Fibroblast of lung (primary cell): Measurements from ENCODE around the gene ZNF622. TPM values are rescaled to one million over a fixed set of nuclear protein-coding genes. Genes with fewer than 3 reads are reported as not detected.

Experiments used
- DNase-seq, 2 donors: peaks; one replicate each; pipeline versions ENCODE4 v3.0.0 to v3.0.0-alpha.2; 2010; ENCODE audit warnings: low read depth in 2 of 2
- H2AFZ ChIP-seq: 2 replicates; pipeline ENCODE4 v1.5.1; 2012; ENCODE audit warnings: low read length, control low read depth, inconsistent platforms
- H3K27ac ChIP-seq: 2 replicates; pipeline ENCODE4 v1.5.1; 2011; ENCODE audit warnings: low read length, control low read depth; ENCODE audit not compliant: insufficient read depth
- H3K27me3 ChIP-seq: 2 replicates; pipeline ENCODE4 v1.5.1; 2011; ENCODE audit warnings: mild to moderate bottlenecking, low read length; ENCODE audit not compliant: control insufficient read depth, insufficient read depth
- H3K36me3 ChIP-seq: 2 replicates; pipeline ENCODE4 v1.5.1; 2011; ENCODE audit warnings: low read length; ENCODE audit not compliant: control insufficient read depth, insufficient read depth
- H3K4me1 ChIP-seq: 2 replicates; pipeline ENCODE4 v1.5.1; 2011; ENCODE audit warnings: low read length; ENCODE audit not compliant: control insufficient read depth, insufficient read depth; ENCODE audit errors: extremely low read depth
- H3K4me2 ChIP-seq: 2 replicates; pipeline ENCODE4 v1.5.1; 2011; ENCODE audit warnings: low read length, control low read depth; ENCODE audit not compliant: insufficient read depth; ENCODE audit errors: extremely low read depth
- H3K4me3 ChIP-seq, 4 experiments: fragments of 200-600 bp in 1 of 4; sonication (generic) in 1 of 4; replicated peaks in 1 of 4; 2 replicates each; pipeline ENCODE4 v1.5.1; 2011 to 2016; ENCODE audit warnings: low read length in 4 of 4, low read depth in 3 of 4, mild to moderate bottlenecking in 3 of 4, control low read depth in 2 of 4, inconsistent platforms in 1 of 4, mixed read lengths in 1 of 4; ENCODE audit not compliant: insufficient read depth in 1 of 4; ENCODE audit errors: control extremely low read depth in 1 of 4
- H3K79me2 ChIP-seq: 2 replicates; pipeline ENCODE4 v1.5.1; 2012; ENCODE audit warnings: mild to moderate bottlenecking, low read length, inconsistent platforms; ENCODE audit not compliant: control insufficient read depth, insufficient read depth
- H3K9ac ChIP-seq: 2 replicates; pipeline ENCODE4 v1.5.1; 2011; ENCODE audit warnings: mild to moderate bottlenecking, low read length, control low read depth; ENCODE audit not compliant: insufficient read depth
- H3K9me3 ChIP-seq: 2 replicates; pipeline ENCODE4 v1.5.1; 2012; ENCODE audit warnings: low read depth, low read length; ENCODE audit not compliant: control insufficient read depth, insufficient read depth
- H4K20me1 ChIP-seq: 2 replicates; pipeline ENCODE4 v1.5.1; 2011; ENCODE audit warnings: low read length; ENCODE audit not compliant: control insufficient read depth, insufficient read depth; ENCODE audit errors: extremely low read depth
- EZH2 ChIP-seq: IDR thresholded peaks from 2 replicates; pipeline ENCODE4 v1.5.1; 2012; ENCODE audit warnings: low read length, control low read depth, mild to moderate bottlenecking; ENCODE audit errors: missing control alignments
- polyA plus RNA-seq, 2 donors: library from polyadenylated mRNA; depleted of rRNA in 1 of 2; stranded (reverse) in 1 of 2; unstranded in 1 of 2; fragments of >200 nt; gene quantifications; 2 replicates each; pipeline ENCODE4 v1.2.1, GENCODE V29; 2011 to 2012; ENCODE audit warnings: missing spikeins in 1 of 2
- total RNA-seq: library from RNA; depleted of rRNA; stranded (reverse); fragments of >200 nt; gene quantifications from 2 replicates; pipeline ENCODE4 v1.2.1, GENCODE V29; 2014
- TF ChIP-seq, protein P1 (sequence below), 2 donors: IDR thresholded peaks in 1 of 2; conservative IDR thresholded peaks in 1 of 2; 1 replicate in 1 of 2; 2 replicates in 1 of 2; pipeline ENCODE4 v1.5.1; 2011 to 2012; ENCODE audit warnings: low read length in 2 of 2, control low read depth in 1 of 2, inconsistent platforms in 1 of 2, low read depth in 1 of 2, mild to moderate bottlenecking in 1 of 2

ZNF622 gene
- total and polyA plus RNA-seq, 2 donors (not counting 1 experiment from before 2014, with no cell fraction given), result 27.5 to 45.4 TPM

DNA sequence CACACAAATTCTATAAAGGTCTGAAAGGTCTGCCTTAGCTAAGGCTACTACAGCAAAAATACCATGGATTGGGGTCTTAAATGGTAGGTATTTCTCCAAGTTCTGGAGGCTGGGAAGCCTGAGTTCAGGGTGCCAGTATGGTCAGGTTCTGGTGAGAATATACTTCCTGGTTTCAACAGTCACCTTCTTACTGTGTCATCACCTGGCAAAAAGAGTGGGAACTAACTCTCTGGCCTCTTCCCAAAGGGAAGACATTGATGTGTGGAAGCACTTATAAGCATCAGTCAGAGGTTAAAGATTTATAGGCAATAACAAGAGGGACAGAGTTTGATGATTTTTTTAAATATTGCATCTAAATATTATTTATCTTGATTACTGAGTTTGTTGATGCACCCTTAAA is 53.0 kb downstream of the ZNF622 start:
- H3K27me3 ChIP-seq, result no peaks in the 10 kb centered on the region
- H4K20me1 ChIP-seq, result no peaks in the 10 kb centered on the region
- H3K9ac ChIP-seq, result no peak overlapping the region
- H3K36me3 ChIP-seq, result no peaks in the 10 kb centered on the region
- H3K4me3 ChIP-seq, result no peak overlapping the region
- DNase-seq, result no peak
- TF ChIP-seq EZH2, result no peak
- TF ChIP-seq, protein P1, sequence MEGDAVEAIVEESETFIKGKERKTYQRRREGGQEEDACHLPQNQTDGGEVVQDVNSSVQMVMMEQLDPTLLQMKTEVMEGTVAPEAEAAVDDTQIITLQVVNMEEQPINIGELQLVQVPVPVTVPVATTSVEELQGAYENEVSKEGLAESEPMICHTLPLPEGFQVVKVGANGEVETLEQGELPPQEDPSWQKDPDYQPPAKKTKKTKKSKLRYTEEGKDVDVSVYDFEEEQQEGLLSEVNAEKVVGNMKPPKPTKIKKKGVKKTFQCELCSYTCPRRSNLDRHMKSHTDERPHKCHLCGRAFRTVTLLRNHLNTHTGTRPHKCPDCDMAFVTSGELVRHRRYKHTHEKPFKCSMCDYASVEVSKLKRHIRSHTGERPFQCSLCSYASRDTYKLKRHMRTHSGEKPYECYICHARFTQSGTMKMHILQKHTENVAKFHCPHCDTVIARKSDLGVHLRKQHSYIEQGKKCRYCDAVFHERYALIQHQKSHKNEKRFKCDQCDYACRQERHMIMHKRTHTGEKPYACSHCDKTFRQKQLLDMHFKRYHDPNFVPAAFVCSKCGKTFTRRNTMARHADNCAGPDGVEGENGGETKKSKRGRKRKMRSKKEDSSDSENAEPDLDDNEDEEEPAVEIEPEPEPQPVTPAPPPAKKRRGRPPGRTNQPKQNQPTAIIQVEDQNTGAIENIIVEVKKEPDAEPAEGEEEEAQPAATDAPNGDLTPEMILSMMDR (conservative IDR thresholded peaks at IDR 0.05 in 1 of 2, IDR thresholded peaks at IDR 0.05 in 1 of 2; ENCODE audit: low read depth in 1 of 2, low read length in 2 of 2), result no peak
- H3K9me3 ChIP-seq, result no peaks in the 10 kb centered on the region
- no peaks in the 10 kb centered on the region for H3K4me1 ChIP-seq
- no peaks in the 10 kb centered on the region for H3K79me2 ChIP-seq
- H3K27ac ChIP-seq, result no peak overlapping the region
- H2AFZ ChIP-seq, result no peak overlapping the region
- no peak overlapping the region for H3K4me2 ChIP-seq

DNA sequence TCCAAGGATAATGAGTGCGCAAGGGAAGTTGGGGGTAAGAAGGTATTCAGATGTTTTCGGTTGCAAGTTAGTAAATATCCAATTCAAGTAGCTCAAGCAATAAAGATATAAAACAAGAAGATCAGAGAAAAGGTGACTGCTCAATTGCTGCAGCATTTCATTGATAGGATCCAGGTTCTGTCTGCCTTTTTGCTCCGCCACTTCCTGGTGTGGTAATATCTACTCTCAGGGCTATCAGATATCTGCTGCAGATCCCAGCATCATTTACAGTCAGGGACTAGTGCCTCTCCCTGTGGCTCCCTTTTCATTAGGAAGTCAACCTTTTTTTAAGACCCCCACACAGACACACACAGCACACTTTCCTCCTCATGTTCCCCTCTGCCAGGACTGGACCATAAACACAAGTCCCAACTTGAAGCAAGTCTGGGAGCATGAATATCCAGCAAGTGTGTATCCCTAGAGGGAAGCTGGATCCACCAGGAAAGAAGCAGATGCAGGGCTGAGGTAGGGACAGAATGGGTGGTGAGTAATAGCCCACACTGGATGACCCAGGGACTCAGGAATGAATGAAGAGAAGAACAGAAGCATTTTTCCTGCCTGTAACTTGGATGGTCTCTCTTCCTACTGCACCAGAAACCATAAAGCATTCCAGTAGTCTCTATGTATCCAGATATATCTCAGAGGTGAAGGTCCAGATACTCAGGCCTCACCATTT is 53.7 kb downstream of the ZNF622 start:
- Histone ChIP-seq H3K79me2 (no peaks in the 10 kb centered on the region), H3K9me3 (no peaks in the 10 kb centered on the region), H3K27ac (no peak overlapping the region), H3K4me2 (no peak overlapping the region), H3K9ac (no peak overlapping the region), H3K36me3 (no peaks in the 10 kb centered on the region), H3K4me3 (no peak overlapping the region), H3K4me1 (no peaks in the 10 kb centered on the region), H4K20me1 (no peaks in the 10 kb centered on the region), H2AFZ (no peak overlapping the region), H3K27me3 (no peaks in the 10 kb centered on the region)
- TF ChIP-seq, protein P1 (conservative IDR thresholded peaks at IDR 0.05 in 1 of 2, IDR thresholded peaks at IDR 0.05 in 1 of 2; ENCODE audit: low read depth in 1 of 2, low read length in 2 of 2), result no peak
- no peak for TF ChIP-seq EZH2
- peak in 1 of 2 donors; percentile 63 for DNase-seq

DNA sequence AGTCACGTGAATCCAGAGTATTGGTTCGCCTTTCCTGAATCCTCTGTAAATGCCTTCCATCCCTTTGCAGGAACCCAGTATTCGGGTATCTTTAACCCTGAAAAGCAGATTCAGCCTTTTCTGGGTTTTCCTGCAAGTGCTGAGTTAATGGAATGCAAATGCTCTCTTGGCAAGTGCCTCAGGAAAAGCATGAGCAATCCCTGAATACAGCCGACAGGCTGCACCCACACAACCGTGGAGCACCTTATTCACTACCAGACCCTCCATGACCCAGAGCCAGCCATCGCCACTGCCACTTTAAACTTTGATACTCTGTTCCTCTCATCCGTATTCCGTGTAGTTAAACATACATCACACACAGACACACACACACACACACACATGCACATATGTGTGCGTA is 54.4 kb downstream of the ZNF622 start:
- no peaks in the 10 kb centered on the region for H3K36me3 ChIP-seq
- no peaks in the 10 kb centered on the region for H3K9me3 ChIP-seq
- no peaks in the 10 kb centered on the region for H3K27me3 ChIP-seq
- TF ChIP-seq, protein P1 (conservative IDR thresholded peaks at IDR 0.05 in 1 of 2, IDR thresholded peaks at IDR 0.05 in 1 of 2; ENCODE audit: low read depth in 1 of 2, low read length in 2 of 2), result no peak
- TF ChIP-seq EZH2, result no peak
- no peak overlapping the region for H3K27ac ChIP-seq
- no peak overlapping the region for H3K9ac ChIP-seq
- H3K4me1 ChIP-seq, result no peaks in the 10 kb centered on the region
- no peak overlapping the region for H2AFZ ChIP-seq
- no peak overlapping the region for H3K4me2 ChIP-seq
- peak in 1 of 2 donors; percentile 44 for DNase-seq
- no peaks in the 10 kb centered on the region for H4K20me1 ChIP-seq
- no peaks in the 10 kb centered on the region for H3K79me2 ChIP-seq
- H3K4me3 ChIP-seq, result no peak overlapping the region
